Endothelial cell (in vitro differentiated cells): Measurements from ENCODE around the gene RFLNA. TPM values are rescaled to one million over a fixed set of nuclear protein-coding genes. Genes with fewer than 3 reads are reported as not detected.
A peak's percentile ranks its signal among the peaks of the same experiment; 100 is the strongest.

Source experiments
- DNase-seq: peaks from one replicate; pipeline ENCODE4 v3.0.0; 2021; ENCODE audit warnings: low spot score
- H3K27ac Mint-ChIP-seq: one replicate; pipeline ENCODE4 v1.8.0; 2021; ENCODE audit warnings: mixed read lengths, inconsistent platforms; ENCODE audit not compliant: unreplicated experiment
- H3K27me3 Mint-ChIP-seq: one replicate; pipeline ENCODE4 v1.8.0; 2021; ENCODE audit warnings: mild to moderate bottlenecking, moderate library complexity, mixed read lengths, inconsistent platforms; ENCODE audit not compliant: unreplicated experiment
- H3K36me3 Mint-ChIP-seq: one replicate; pipeline ENCODE4 v1.8.0; 2021; ENCODE audit warnings: mild to moderate bottlenecking, low read depth, mixed read lengths, inconsistent platforms; ENCODE audit not compliant: unreplicated experiment
- H3K4me1 Mint-ChIP-seq: one replicate; pipeline ENCODE4 v1.8.0; 2021; ENCODE audit warnings: mild to moderate bottlenecking, mixed read lengths, inconsistent platforms; ENCODE audit not compliant: unreplicated experiment
- H3K4me3 Mint-ChIP-seq: one replicate; pipeline ENCODE4 v1.8.0; 2021; ENCODE audit warnings: mild to moderate bottlenecking, mixed read lengths, inconsistent platforms; ENCODE audit not compliant: unreplicated experiment
- H3K9me3 Mint-ChIP-seq: one replicate; pipeline ENCODE4 v1.8.0; 2021; ENCODE audit warnings: mixed read lengths, inconsistent platforms; ENCODE audit not compliant: unreplicated experiment
- total RNA-seq: library from RNA; stranded (reverse); fragmentation: NEBNext Ultra II Directional; extraction: Animal tissue kit (Norgen Biotek cat#: 25700); gene quantifications from one replicate; pipeline ENCODE4 v1.2.1, GENCODE V29; 2021; ENCODE audit not compliant: unreplicated experiment
- TF ChIP-seq, protein P1 (sequence below): fragments of 200-600 bp; sonication (generic); IDR thresholded peaks from one replicate; pipeline ENCODE4 v1.5.0; 2021; ENCODE audit warnings: antibody characterized with exemption; ENCODE audit not compliant: unreplicated experiment

Gene RFLNA
- total RNA-seq, 1 donor from 2014 or later: 13.3 TPM

DNA sequence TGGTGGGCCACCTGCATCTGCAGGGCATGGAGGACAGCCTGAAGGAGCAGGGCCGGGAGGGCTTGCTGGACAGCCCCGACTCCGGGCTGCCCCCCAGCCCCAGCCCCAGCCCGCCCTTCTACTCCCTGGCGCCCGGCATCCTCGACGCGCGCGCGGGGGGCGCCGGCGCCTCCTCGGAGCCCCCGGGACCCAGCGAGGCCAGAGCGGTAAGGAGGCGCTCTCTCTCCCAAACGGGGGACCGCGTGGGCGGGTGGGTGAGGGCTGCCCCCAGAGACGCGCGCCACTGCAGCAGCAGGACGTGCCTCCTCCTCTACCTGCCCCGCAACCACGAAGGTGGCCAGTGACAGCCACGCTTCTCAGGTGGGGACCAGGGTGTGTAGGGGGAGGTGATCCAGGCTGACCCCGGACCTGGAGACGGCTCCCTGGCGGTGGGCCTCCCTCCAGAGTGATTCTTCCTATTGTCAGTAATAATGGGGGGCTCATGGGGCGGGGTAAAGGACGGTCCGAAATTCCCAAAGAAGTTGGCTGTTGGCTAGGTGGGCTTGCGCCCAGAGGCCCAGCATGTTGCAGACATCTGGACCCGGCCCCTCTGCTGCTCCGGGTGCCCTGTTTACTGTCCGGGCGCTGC lies 652 bp downstream of the RFLNA start:
- H3K4me1 Mint-ChIP-seq: peaks cover 22% of the 10 kb centered on the region

DNA sequence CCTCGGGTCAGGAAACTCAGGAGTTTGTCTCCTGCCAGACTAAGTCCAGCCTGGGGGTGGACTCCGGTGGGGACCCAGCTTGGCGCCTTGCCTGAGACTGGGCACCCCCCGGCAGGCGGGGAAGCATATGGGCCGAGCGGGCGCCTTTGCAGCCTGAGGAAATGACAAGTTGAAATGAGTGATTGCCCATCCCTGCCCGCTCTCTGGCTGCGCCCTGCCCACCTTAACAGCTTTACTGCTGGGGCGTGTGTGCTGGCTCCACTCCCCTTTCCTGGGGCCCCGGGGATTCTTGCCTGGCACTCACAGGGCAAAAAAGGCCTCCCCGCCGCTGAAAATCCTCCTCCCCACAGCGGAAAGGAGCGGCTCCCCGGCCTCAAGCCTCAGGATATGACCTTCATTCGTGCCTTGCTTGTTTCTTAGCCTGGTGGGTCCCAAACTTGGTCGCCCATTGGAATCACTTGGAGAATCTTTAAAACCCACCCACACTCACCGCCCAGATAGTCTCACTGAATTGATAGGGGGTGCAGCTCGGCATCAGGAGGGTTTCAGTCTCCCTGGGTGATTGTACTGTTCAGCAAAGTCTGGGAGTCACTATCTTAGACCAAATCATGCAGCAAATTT lies 1.5 kb downstream of the RFLNA start:
- H3K27me3 Mint-ChIP-seq: peaks cover 11% of the 10 kb centered on the region
- peaks cover 22% of the 10 kb centered on the region for H3K4me1 Mint-ChIP-seq
- H3K27ac Mint-ChIP-seq: no peak overlapping the region
- TF ChIP-seq, protein P1, sequence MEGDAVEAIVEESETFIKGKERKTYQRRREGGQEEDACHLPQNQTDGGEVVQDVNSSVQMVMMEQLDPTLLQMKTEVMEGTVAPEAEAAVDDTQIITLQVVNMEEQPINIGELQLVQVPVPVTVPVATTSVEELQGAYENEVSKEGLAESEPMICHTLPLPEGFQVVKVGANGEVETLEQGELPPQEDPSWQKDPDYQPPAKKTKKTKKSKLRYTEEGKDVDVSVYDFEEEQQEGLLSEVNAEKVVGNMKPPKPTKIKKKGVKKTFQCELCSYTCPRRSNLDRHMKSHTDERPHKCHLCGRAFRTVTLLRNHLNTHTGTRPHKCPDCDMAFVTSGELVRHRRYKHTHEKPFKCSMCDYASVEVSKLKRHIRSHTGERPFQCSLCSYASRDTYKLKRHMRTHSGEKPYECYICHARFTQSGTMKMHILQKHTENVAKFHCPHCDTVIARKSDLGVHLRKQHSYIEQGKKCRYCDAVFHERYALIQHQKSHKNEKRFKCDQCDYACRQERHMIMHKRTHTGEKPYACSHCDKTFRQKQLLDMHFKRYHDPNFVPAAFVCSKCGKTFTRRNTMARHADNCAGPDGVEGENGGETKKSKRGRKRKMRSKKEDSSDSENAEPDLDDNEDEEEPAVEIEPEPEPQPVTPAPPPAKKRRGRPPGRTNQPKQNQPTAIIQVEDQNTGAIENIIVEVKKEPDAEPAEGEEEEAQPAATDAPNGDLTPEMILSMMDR: no peak
- H3K36me3 Mint-ChIP-seq: peaks cover 9% of the 10 kb centered on the region
- no peaks in the 10 kb centered on the region for H3K9me3 Mint-ChIP-seq
- H3K4me3 Mint-ChIP-seq: peak overlapping the region; percentile 91
- no peak for DNase-seq

More for the DNA sequence above, 652 bp downstream of the RFLNA start:
- DNase-seq: no peak
- Mint-ChIP-seq H3K4me3 (peak overlapping the region; percentile 91), H3K36me3 (peaks cover 5% of the 10 kb centered on the region), H3K27me3 (peaks cover 8% of the 10 kb centered on the region), H3K9me3 (no peaks in the 10 kb centered on the region), H3K27ac (no peak overlapping the region)
- TF ChIP-seq, protein P1: no peak

DNA sequence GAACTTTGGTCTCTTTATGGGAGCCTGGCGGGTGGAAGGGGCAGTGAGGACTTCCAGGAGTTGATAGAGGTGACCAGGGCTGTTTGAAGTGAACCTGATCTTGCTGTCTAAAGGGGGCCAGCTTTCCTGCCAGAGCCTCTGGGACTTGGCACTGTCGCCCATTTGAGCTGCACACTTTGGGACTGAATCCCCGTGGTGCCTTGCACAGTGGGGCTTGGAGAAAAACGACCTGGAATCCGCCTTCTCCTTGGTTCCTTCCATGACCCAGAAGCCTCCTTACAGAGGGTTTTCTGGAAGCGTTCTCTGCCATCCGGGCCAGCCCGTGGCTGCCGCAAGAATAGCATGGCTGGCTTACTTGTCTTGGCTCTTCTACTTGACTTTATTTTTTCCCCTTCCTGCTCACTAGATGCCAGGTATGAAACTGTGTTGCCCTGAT lies 2.0 kb downstream of the RFLNA start:
- TF ChIP-seq, protein P1: no peak
- H3K27me3 Mint-ChIP-seq: peaks cover 11% of the 10 kb centered on the region
- no peak for DNase-seq
- no peaks in the 10 kb centered on the region for H3K9me3 Mint-ChIP-seq
- peaks cover 22% of the 10 kb centered on the region for H3K4me1 Mint-ChIP-seq
- H3K4me3 Mint-ChIP-seq: peak overlapping the region; percentile 76
- H3K27ac Mint-ChIP-seq: no peak overlapping the region
- peaks cover 9% of the 10 kb centered on the region for H3K36me3 Mint-ChIP-seq

DNA sequence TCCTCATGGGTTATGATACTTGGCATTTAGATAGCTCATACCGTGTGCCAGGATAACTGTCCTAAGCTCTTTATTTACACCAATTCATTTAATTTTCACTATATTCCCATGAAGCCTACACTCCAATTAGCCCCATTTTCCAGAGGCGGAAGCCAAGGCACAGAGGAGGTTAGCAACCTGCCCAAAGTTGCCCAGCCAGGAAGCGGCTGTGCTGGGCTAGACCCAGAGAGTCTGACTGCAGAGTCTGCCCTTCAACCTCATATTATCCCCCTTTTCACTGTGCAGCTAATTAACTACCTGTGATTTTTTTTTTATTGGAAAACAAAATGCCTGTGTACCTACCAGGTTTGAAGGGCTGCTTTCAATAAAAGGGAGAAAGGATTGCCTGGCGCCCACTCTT lies 2.5 kb downstream of the RFLNA start:
- Mint-ChIP-seq H3K4me3 (peak overlapping the region; percentile 22), H3K27me3 (peaks cover 6% of the 10 kb centered on the region), H3K9me3 (no peaks in the 10 kb centered on the region), H3K4me1 (peaks cover 22% of the 10 kb centered on the region), H3K27ac (no peak overlapping the region), H3K36me3 (peaks cover 9% of the 10 kb centered on the region)
- TF ChIP-seq, protein P1: no peak
- no peak for DNase-seq

DNA sequence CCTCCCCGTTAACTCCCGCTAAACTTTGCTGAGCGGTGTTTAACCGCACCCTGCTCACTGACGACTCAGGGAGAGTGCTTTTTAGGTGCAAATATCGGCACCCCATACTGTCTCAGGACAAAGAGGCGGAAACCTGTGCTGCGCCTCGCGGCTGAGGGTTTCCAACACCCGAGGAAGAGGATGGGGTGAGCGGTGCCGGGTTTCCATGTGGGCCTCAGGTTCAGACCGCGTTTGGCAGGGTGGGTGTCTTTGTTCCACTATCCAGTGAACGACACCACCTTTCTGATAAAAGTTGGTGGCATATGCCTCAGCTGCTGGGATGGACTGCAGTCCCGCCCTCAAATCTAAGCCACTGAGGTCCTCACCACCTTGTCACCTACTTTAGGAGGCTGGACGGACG lies 3.0 kb downstream of the RFLNA start:
- H3K27me3 Mint-ChIP-seq: peaks cover 5% of the 10 kb centered on the region
- TF ChIP-seq, protein P1: no peak

More for the DNA sequence above, 3.0 kb downstream of the RFLNA start:
- Mint-ChIP-seq H3K4me1 (peaks cover 20% of the 10 kb centered on the region), H3K27ac (no peak overlapping the region), H3K9me3 (no peaks in the 10 kb centered on the region), H3K4me3 (no peak overlapping the region), H3K36me3 (peaks cover 9% of the 10 kb centered on the region)
- no peak for DNase-seq
